ENCODE data around the gene TBKBP1. TPM values are rescaled to one million over a fixed set of nuclear protein-coding genes. Genes with fewer than 3 reads are reported as not detected.

The TBKBP1 gene
- polyA plus RNA-seq, 3 donors: 0.22 to 7.7 (median 0.45) TPM

DNA sequence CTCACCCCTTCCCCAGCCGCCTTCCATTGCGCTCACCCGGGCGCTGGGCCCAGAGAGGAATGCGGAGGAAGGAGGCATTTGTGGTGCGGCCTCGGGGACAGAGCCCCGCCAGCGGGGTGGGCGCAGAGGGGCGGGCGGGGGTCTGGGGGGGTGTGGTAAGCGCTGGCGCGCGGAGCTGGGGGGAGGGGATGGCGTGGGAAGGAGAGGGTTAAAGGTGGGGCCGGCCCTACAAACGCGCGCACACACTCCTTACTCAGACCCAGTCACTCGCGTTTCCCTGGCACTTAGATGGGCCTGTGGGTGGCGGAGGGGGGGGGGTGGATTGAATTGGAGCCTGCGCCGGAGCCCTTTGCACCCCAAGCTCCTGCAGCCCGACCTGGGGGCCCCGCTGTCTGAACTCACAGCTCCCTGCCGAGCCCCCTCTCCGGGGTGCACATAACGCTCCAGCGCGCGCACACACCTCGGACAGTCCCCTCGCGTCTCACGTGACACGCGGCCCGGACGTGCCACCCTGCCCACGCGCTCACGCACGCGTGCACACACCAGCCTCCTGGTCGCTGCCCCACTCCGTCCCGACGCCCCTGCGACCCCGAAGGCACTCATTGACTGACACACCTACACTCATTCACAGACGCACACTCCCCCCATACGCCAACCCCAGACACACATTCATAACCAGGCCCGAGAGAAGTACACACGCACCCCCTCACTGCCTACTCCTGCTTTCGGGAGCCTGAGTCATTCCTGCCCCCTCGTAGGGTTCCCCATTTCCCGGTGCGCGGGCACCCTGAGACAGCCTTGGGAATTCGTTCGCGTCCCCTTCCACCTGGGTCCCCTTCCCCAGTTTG, 844 bp downstream of the TBKBP1 start:
- peaks cover 0 to 5% (median 0%) of the 10 kb centered on the region in 7 donors for H3K9me3 Mint-ChIP-seq
- peak overlapping the region in 4 of 7 donors; percentile 6 to 78 (median 70) for H3K27ac Mint-ChIP-seq
- peaks cover 25% of the 10 kb centered on the region for H3K4me1 Mint-ChIP-seq
- peaks cover 3 to 6% of the 10 kb centered on the region in 2 donors for H3K36me3 Mint-ChIP-seq
- Histone ChIP-seq H3K27ac (ENCODE audit: low read depth in 1 of 2, low read length in 2 of 2) (peak overlapping the region; percentile 47 to 61), H3K36me3 (replicated peaks in 1 of 2; ENCODE audit: control insufficient read depth in 1 of 2, insufficient read depth in 2 of 2, low read length in 2 of 2) (no peaks in the 10 kb centered on the region), H3K79me2 (ENCODE audit: insufficient read depth, low read length) (no peaks in the 10 kb centered on the region), H3K27me3 (ENCODE audit: control insufficient read depth in 2 of 2, insufficient read depth in 2 of 2, low read length in 2 of 2) (peaks cover 9 to 19% of the 10 kb centered on the region in 2 donors), H4K20me1 (ENCODE audit: insufficient read depth, low read length) (peaks cover 3% of the 10 kb centered on the region), H2AFZ (ENCODE audit: insufficient read depth, low read depth, low read length, poor library complexity, severe bottlenecking) (peak overlapping the region; percentile 84), H3K9me3 (replicated peaks in 1 of 2; ENCODE audit: control insufficient read depth in 1 of 2, insufficient read depth in 1 of 2, low read length in 2 of 2) (no peaks in the 10 kb centered on the region), H3K4me3 (replicated peaks in 1 of 3; ENCODE audit: low read depth in 2 of 3, low read length in 3 of 3) (peak overlapping the region; percentile 48 to 76 (median 61)), H3K9ac (ENCODE audit: insufficient read depth, low read length, poor library complexity, severe bottlenecking) (peak overlapping the region; percentile 69), H3K4me1 (ENCODE audit: control insufficient read depth in 1 of 2, insufficient read depth in 2 of 2, low read length in 2 of 2) (peaks cover 22 to 34% of the 10 kb centered on the region in 2 donors), H3K4me2 (replicated peaks; ENCODE audit: extremely low read depth, low read length, poor library complexity, severe bottlenecking) (peak overlapping the region; percentile 96)
- DNase-seq: peak; percentile 38 to 70 (median 42)
- TF ChIP-seq CTCF (IDR thresholded peaks at IDR 0.05): no peak
- intact Hi-C loops (cut with micrococcal nuclease): no loop called here
- peaks cover 26 to 36% (median 27%) of the 10 kb centered on the region in 3 donors for H3K27me3 Mint-ChIP-seq (ENCODE audit: low read depth in 3 of 3)
- H3K4me3 Mint-ChIP-seq: peak overlapping the region; percentile 88 to 94
- WGBS (ENCODE audit: insufficient coverage): under 1% methylated on average over 40 of the region's 65 CpGs

DNA sequence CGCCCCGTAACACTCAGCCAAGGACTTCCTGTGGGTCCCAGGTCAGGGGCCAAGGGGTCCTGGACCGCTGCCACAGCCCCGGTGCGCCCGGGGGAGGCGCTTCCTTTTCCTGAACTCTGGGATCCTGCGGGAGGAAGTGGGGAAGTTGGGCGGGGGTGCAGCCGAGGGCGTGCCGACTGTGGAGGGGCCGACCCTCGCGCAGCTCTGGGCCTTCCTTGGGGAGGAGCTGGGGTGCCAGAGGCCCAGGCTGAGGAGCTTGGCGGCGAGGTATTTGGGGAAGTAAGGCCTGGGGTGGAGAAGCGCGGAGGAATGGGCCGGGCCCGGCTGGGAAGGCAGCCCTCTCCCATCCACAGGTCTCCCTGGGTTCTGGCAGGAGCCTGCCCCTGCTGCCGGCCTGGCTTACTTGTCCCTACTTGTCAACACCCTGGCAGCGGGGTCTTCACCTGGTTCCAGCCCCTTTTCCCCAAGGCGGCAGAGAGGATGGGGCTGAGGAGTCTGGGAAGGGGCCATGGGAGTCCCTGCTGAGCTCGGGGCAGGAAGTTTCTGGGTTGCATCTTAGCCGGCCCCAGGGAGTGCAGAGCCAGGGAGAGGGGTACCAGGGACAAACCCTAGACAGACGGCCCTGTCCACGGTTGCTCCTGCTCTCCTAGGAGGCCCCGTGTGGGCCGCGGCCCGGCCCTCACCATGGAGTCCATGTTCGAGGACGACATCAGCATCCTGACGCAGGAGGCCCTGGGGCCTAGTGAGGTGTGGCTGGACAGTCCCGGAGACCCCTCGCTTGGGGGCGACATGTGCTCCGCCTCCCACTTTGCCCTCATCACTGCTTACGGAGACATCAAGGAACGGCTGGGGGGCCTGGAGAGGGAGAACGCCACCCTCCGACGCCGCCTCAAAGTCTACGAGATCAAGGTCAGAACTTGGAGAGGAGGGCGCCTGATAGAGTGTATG, 1.7 kb downstream of the TBKBP1 start:
- peak overlapping the region; percentile 84 for H2AFZ ChIP-seq (ENCODE audit: insufficient read depth, low read depth, low read length, poor library complexity, severe bottlenecking)
- peaks cover 22 to 34% of the 10 kb centered on the region in 2 donors for H3K4me1 ChIP-seq (ENCODE audit: control insufficient read depth in 1 of 2, insufficient read depth in 2 of 2, low read length in 2 of 2)
- H3K27me3 ChIP-seq (ENCODE audit: control insufficient read depth in 2 of 2, insufficient read depth in 2 of 2, low read length in 2 of 2): peaks cover 9 to 19% of the 10 kb centered on the region in 2 donors
- no peaks in the 10 kb centered on the region for H3K9me3 ChIP-seq (replicated peaks in 1 of 2; ENCODE audit: control insufficient read depth in 1 of 2, insufficient read depth in 1 of 2, low read length in 2 of 2)
- no peaks in the 10 kb centered on the region for H3K36me3 ChIP-seq (replicated peaks in 1 of 2; ENCODE audit: control insufficient read depth in 1 of 2, insufficient read depth in 2 of 2, low read length in 2 of 2)
- peak; percentile 38 to 56 (median 39) for DNase-seq
- no peaks in the 10 kb centered on the region for H3K79me2 ChIP-seq (ENCODE audit: insufficient read depth, low read length)
- intact Hi-C loops (cut with micrococcal nuclease): no loop called here
- H3K4me2 ChIP-seq (replicated peaks; ENCODE audit: extremely low read depth, low read length, poor library complexity, severe bottlenecking): peak overlapping the region; percentile 96
- no peak for TF ChIP-seq CTCF (IDR thresholded peaks at IDR 0.05)
- peak overlapping the region; percentile 69 for H3K9ac ChIP-seq (ENCODE audit: insufficient read depth, low read length, poor library complexity, severe bottlenecking)
- H3K27ac Mint-ChIP-seq: peak overlapping the region in 5 of 7 donors; percentile 57 to 90 (median 75)
- H3K36me3 Mint-ChIP-seq: peaks cover 3 to 6% of the 10 kb centered on the region in 2 donors
- H3K9me3 Mint-ChIP-seq: peaks cover 0 to 3% (median 0%) of the 10 kb centered on the region in 7 donors
- 43% methylated on average over 38 of the region's 47 CpGs for WGBS (ENCODE audit: insufficient coverage)
- peaks cover 26 to 32% (median 26%) of the 10 kb centered on the region in 3 donors for H3K27me3 Mint-ChIP-seq (ENCODE audit: low read depth in 3 of 3)
- peak overlapping the region; percentile 88 to 94 for H3K4me3 Mint-ChIP-seq
- peaks cover 3% of the 10 kb centered on the region for H4K20me1 ChIP-seq (ENCODE audit: insufficient read depth, low read length)
- H3K4me3 ChIP-seq (replicated peaks in 1 of 3; ENCODE audit: low read depth in 2 of 3, low read length in 3 of 3): peak overlapping the region; percentile 48 to 76 (median 61)
- H3K27ac ChIP-seq (ENCODE audit: low read depth in 1 of 2, low read length in 2 of 2): peak overlapping the region; percentile 47 to 61
- H3K4me1 Mint-ChIP-seq: peaks cover 25% of the 10 kb centered on the region
